Stimulated activated CD8-positive, alpha-beta memory T cell treated with anti-CD3 and anti-CD28 coated beads, Interleukin-15, amount 100 ng/mL, for 48 hours (primary cell): ENCODE results near the gene IL1RL2.

Source experiments
- DNase-seq, 2 donors: peaks; one replicate each; pipeline ENCODE4 v3.0.0-alpha.2; 2020; ENCODE audit warnings: low read depth in 2 of 2

IL1RL2 gene

GRCh38 chr2:102158011-102158755, 28.6 kb upstream of the IL1RL2 start:
- DNase-seq: no peak

- no peak for DNase-seq
Observed at GRCh38 chr2:102159295-102159694, 27.5 kb upstream of the IL1RL2 start.

DNA sequence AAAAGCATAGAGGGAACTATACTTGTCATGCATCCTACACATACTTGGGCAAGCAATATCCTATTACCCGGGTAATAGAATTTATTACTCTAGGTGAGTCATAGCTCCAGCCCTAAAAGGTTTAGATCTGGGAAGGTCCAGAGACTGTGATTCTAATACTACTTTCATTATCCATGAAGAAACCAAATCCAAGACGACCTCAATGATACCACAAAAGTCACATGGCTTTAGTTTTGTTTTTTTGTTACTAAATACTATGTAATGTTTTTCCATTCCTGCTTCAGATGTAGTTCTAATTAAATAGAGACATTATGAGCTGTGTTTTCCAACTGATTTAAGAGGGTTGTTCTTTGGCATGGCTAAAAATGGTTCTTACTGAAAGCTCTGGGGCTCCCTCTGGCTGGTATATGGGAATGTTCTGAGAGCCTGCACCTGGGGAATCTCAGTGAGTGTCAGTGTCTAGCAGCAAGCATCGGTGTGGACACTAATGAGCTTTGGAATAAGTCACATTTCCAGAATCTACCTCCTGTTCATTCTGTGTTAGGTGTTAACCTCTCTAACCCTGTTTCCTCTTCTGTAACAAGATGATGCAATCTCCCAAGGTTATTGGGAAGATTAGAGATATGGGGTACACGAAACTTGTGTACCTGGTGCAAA, 20.5 kb upstream of the IL1RL2 start:
- no peak for DNase-seq

GRCh38 chr2:102168026-102168771, 18.6 kb upstream of the IL1RL2 start:
- no peak for DNase-seq

GRCh38 chr2:102171946-102172345, 14.9 kb upstream of the IL1RL2 start:
- DNase-seq: no peak

GRCh38 chr2:102172745-102173144, 14.1 kb upstream of the IL1RL2 start:
- no peak for DNase-seq

DNA sequence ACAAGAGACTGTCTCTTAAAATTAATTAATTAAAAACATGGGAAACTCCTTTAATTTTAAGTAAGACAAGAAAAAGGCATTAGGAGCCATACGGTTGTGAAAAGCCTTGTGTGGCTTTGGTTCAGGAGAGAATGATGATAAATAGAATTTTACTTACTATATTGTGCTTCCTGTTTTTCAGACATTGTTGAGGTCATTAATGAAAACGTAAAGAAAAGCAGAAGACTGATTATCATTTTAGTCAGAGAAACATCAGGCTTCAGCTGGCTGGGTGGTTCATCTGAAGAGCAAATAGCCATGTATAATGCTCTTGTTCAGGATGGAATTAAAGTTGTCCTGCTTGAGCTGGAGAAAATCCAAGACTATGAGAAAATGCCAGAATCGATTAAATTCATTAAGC, 10.7 kb upstream of the IL1RL2 start:
- no peak for DNase-seq

- DNase-seq: no peak
Observed at GRCh38 chr2:102177814-102178478, 8.9 kb upstream of the IL1RL2 start.

DNA sequence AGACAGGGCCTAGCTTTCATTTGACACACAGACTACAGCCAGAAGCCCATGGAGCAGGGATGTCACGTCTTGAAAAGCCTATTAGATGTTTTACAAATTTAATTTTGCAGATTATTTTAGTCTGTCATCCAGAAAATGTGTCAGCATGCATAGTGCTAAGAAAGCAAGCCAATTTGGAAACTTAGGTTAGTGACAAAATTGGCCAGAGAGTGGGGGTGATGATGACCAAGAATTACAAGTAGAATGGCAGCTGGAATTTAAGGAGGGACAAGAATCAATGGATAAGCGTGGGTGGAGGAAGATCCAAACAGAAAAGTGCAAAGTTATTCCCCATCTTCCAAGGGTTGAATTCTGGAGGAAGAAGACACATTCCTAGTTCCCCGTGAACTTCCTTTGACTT, 7.8 kb upstream of the IL1RL2 start:
- DNase-seq: no peak

GRCh38 chr2:102179788-102180686, 6.8 kb upstream of the IL1RL2 start:
- DNase-seq: no peak

DNA sequence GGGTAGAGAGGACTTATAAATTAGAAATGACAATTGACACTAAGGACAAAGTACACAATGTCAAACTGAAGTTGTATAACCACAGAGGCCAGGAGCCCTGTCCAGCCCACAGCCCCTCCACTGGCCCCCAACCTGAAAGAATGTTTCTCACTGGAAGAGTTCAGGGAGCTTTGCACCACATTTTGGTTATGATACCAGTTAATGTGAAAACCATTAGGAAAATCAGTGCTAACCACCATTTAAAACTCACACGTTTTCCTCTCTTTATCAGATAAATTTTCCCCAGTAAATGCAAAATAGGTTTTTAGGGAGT, 6.2 kb upstream of the IL1RL2 start:
- DNase-seq: no peak

- DNase-seq: no peak
Observed at GRCh38 chr2:102181376-102181775, 5.4 kb upstream of the IL1RL2 start.

DNA sequence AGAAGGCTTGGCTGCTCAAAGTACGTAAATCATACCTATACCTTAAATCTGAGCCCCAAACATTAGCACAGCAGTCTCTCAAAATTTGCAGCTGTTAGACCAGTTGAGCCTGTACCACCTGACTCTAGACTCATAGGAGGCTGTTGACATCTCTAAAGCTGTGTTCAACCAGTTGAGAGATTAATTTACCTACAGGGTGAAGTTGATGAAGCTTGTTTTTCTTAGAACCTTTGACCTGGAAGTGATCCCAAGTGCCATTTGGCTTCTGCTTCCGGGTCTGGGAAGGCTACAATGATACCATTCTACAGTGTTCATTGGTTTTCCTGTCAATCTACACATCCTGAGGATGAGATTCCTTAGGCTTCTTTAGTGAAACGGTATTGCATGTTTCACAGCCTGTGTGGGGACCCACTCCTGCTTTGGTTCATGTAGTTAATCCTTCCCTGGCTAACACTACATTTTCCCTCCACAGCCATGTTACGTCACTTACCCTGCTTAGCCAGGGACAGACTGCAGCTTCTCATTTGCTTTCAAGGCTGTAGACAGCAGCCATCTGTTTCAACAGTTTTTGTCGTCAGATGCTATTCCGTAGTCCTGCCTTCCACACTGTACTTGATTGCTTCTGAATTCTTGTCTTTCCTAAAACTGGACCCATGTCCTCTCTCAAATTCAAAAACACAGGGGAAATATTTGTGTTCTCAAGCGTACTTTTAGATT, 4.7 kb upstream of the IL1RL2 start:
- no peak for DNase-seq

- DNase-seq: no peak
Observed at GRCh38 chr2:102184018-102184417, 2.8 kb upstream of the IL1RL2 start.

DNA sequence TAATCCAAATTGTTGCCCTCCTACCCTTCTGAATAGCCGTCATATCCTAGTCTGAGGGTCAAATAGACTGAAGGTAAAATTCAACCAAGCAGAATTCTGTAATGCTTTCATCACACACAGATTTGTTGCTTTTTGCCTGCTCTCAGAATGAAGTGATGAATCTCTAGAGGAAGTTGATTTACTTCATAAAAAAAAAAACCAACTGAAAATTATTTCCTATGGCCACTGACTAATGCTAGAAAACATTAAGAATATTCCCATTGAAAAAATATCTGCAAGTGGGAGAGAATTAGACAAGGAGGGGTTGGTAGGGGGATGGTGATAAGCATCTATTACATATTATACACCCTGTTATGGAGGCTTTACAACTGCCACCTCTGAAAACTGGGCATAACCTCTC, 2.3 kb upstream of the IL1RL2 start:
- no peak for DNase-seq

DNA sequence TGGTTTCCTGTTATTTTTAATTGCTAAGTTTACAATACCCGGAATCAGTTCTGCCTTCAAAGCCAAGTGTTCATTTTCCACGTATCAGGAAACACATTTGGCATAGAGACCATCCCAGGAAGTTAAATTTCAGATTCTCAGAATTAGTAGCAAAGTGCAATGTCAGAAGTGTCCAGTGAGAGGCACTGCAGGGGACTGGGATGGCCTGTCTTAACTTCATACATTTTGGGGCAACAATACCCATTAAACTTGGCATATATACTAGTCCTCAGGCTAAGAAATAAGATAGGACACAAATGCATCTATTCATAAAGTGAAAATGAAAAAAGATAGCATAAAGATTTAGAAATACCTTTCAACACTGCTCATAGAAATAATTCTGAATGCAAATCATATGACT, 1.5 kb upstream of the IL1RL2 start:
- no peak for DNase-seq

- peak in 1 of 2 donors; percentile 27 for DNase-seq
Observed at GRCh38 chr2:102187496-102188150, 800 bp downstream of the IL1RL2 start.

DNA sequence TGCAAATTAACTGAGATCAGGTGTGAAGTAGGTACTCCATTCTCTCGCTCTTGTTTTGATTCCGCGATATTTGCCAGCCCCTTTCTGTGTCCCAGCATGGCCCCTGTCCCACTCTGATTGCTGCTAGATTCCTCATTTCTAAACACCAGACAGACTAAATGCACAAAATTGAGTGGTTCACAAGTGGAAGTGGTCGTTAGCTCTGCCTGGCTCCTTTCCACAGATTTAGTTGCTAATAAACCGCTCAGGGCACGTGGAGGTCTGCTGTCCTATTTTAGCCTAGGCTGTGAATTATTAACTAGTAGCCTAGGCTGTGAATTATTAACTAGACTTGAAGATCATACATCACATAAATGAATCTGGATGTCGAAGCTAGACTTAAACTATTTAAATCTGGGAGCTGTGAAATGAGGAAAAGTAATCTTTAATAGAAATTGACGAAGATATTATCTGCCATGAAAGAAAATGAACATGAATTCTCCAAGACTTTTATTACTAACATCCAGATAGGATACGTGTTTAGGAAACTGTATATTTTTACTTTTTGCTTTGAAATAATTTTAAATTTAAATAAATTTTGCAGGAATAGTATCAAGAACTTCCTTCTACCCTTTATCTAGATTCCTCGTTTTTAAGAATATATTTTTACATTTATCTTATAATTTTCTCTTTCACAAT, 3.7 kb downstream of the IL1RL2 start:
- DNase-seq: no peak

GRCh38 chr2:102191501-102191900, 4.7 kb downstream of the IL1RL2 start:
- DNase-seq: no peak

DNA sequence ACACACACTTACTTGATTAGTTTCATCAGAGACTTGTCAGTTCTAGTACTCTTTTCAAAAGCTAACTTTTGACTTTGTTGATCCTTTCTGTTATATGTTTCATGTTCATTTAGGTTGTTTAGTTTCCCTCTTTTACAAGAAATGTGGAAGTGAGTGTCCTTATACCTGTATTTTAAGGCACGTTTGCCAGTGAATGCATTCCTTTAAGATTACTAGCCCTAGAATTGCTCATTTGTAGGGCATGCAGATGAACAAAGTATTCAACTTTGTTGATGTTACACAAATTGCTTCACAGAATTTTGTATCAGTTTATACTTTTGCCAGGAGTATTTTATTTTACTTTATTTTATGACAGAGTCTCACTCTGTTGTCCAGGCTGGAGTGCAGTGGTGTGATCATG, 6.3 kb downstream of the IL1RL2 start:
- no peak for DNase-seq
